GM18520 (cell line): ENCODE data around the gene TBC1D23.
"Not testable (repeated sequence)": the region's sequence is repeated elsewhere in the genome, so short reads cannot be mapped to it uniquely, and the experiment has no call there.

ENCODE experiments used
- ATAC-seq: cut with Tn5 transposase; IDR thresholded peaks from one replicate; pipeline ENCODE4 v1.9.1; 2021; ENCODE audit not compliant: unreplicated experiment

The TBC1D23 gene

GRCh38 chr3:100339786-100340185, 79.0 kb downstream of the TBC1D23 start:
- no peak for ATAC-seq

GRCh38 chr3:100340527-100340926, 79.7 kb downstream of the TBC1D23 start:
- no peak for ATAC-seq

GRCh38 chr3:100348727-100349126, 87.9 kb downstream of the TBC1D23 start:
- ATAC-seq = no peak

- not testable (repeated sequence) for ATAC-seq
These were observed 91.0 kb downstream of the TBC1D23 start for GRCh38 chr3:100351770-100352169.

GRCh38 chr3:100352296-100353231, 91.8 kb downstream of the TBC1D23 start:
- no peak for ATAC-seq

- no peak for ATAC-seq
These were observed 94.1 kb downstream of the TBC1D23 start for GRCh38 chr3:100354850-100355249.

GRCh38 chr3:100358413-100358812, 97.6 kb downstream of the TBC1D23 start:
- no peak for ATAC-seq

GRCh38 chr3:100359035-100359434, 98.2 kb downstream of the TBC1D23 start:
- ATAC-seq = no peak

- ATAC-seq = no peak
These were observed 100.1 kb downstream of the TBC1D23 start for GRCh38 chr3:100360757-100361496.

- ATAC-seq = no peak
These were observed 101.1 kb downstream of the TBC1D23 start for GRCh38 chr3:100361897-100362296.

- no peak for ATAC-seq
These were observed 103.6 kb downstream of the TBC1D23 start for GRCh38 chr3:100364421-100364820.

- no peak for ATAC-seq
These were observed 105.6 kb downstream of the TBC1D23 start for GRCh38 chr3:100366424-100366823.

- ATAC-seq = no peak
These were observed 107.6 kb downstream of the TBC1D23 start for GRCh38 chr3:100368441-100368840.

GRCh38 chr3:100370756-100371155, 110.0 kb downstream of the TBC1D23 start:
- ATAC-seq = no peak

- no peak for ATAC-seq
These were observed 113.7 kb downstream of the TBC1D23 start for GRCh38 chr3:100374521-100374920.
